ENCODE data around the gene DNAJB12. TPM values are rescaled to one million over a fixed set of nuclear protein-coding genes. Genes with fewer than 3 reads are reported as not detected.

The DNAJB12 gene
- total and polyA plus RNA-seq, 10 of the 15 experiments (the other 5 are each of a cell fraction or from before 2014, with no cell fraction given), result 4.6 to 31.6 (median 18.8) TPM

DNA sequence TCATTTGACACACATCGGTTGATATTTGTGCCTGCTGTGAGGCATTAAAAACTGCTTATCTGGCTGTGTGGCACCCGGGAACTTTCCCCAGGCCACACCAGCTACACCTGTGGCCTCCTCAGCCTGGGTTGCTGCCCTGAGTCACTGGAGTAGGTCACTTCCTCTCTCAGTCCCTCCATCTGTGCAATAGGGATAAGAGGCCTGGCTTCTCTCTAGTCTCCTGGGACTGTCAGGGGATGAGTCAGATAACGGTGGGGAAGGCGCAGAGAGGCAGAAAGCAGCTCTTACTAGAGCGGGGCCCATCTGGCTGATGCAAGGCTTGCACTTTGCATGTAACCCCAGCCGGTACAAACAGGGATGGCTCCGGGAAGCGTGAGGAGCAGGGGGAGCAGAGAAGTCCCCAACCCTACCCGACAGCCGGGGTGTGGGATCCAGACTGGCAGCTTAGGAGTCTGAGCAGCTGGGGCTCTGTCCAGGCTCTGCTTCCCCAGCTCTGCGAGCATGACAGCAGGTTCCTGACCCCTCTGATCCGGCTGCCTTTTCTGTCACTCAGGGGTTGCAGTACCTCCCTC, 34.0 kb downstream of the DNAJB12 start (continued):
- TF ChIP-seq, protein P1, sequence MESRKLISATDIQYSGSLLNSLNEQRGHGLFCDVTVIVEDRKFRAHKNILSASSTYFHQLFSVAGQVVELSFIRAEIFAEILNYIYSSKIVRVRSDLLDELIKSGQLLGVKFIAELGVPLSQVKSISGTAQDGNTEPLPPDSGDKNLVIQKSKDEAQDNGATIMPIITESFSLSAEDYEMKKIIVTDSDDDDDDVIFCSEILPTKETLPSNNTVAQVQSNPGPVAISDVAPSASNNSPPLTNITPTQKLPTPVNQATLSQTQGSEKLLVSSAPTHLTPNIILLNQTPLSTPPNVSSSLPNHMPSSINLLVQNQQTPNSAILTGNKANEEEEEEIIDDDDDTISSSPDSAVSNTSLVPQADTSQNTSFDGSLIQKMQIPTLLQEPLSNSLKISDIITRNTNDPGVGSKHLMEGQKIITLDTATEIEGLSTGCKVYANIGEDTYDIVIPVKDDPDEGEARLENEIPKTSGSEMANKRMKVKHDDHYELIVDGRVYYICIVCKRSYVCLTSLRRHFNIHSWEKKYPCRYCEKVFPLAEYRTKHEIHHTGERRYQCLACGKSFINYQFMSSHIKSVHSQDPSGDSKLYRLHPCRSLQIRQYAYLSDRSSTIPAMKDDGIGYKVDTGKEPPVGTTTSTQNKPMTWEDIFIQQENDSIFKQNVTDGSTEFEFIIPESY (IDR thresholded peaks at IDR 0.05), result 0 out of 2 replicates have a peak, but pooled peaks have one; percentile 44
- TF ChIP-seq BCL11A (IDR thresholded peaks at IDR 0.05; ENCODE audit: low read depth, low read length) (peak; percentile 79; the same call in 1 of the 2 replicates), TCF7 (IDR thresholded peaks at IDR 0.05; ENCODE audit: borderline replicate concordance) (no peak), SMC3 (IDR thresholded peaks at IDR 0.05; ENCODE audit: borderline replicate concordance, low read length) (peak; percentile 39; the same call in 1 of the 2 replicates), KAT2A (conservative IDR thresholded peaks at IDR 0.05; ENCODE audit: control insufficient read depth, low read depth, low read length) (no peak), ZNF207 (IDR thresholded peaks at IDR 0.05; ENCODE audit: borderline replicate concordance) (peak; percentile 68; the same call in 1 of the 2 replicates), WRNIP1 (IDR thresholded peaks at IDR 0.05; ENCODE audit: borderline replicate concordance, low read depth, low read length) (no peak), SP1 (IDR thresholded peaks at IDR 0.05; ENCODE audit: low read depth, low read length) (peak; percentile 68), CREM (IDR thresholded peaks at IDR 0.05; ENCODE audit: low read depth) (peak; percentile 90), IKZF2 (IDR thresholded peaks at IDR 0.05) (peak; percentile 98), EGR1 (IDR thresholded peaks at IDR 0.05; ENCODE audit: borderline replicate concordance in 1 of 2, low read depth in 2 of 2, low read length in 2 of 2) (0 out of 3 replicates have a peak, but pooled peaks of 1 of the 2 experiments have one; percentile 27), NBN (IDR thresholded peaks at IDR 0.05) (peak; percentile 92), PAX5 (IDR thresholded peaks at IDR 0.05; ENCODE audit: borderline replicate concordance, low read depth, low read length) (peak; percentile 70; the same call in 1 of the 2 replicates), RBBP5 (conservative IDR thresholded peaks at IDR 0.05) (no peak), POLR2AphosphoS2 (IDR thresholded peaks at IDR 0.05; ENCODE audit: low read depth, low read length) (peak; percentile 23; the same call in 1 of the 2 replicates), NFIC (IDR thresholded peaks at IDR 0.05; ENCODE audit: low read depth, low read length) (peak; percentile 86; the same call in 1 of the 2 replicates), ZNF24 (IDR thresholded peaks at IDR 0.05) (peak; percentile 43; the same call in 1 of the 2 replicates), MTA2 (IDR thresholded peaks at IDR 0.05; ENCODE audit: low read depth) (peak; percentile 62), SRF (IDR thresholded peaks at IDR 0.05; ENCODE audit: low read depth in 2 of 2, low read length in 2 of 2) (0 out of 4 replicates have a peak, but pooled peaks of 1 of the 2 experiments have one; percentile 14), YBX1 (IDR thresholded peaks at IDR 0.05) (0 out of 2 replicates have a peak, but pooled peaks have one; percentile 45), ZNF622 (IDR thresholded peaks at IDR 0.05) (no peak), POLR2A (IDR thresholded peaks at IDR 0.05; ENCODE audit: low read depth, low read length) (peak; percentile 88), MXI1 (IDR thresholded peaks at IDR 0.05; ENCODE audit: low read depth, low read length) (no peak), KLF5 (IDR thresholded peaks at IDR 0.05; ENCODE audit: partially characterized antibody) (no peak)
- TF ChIP-seq, protein P2, sequence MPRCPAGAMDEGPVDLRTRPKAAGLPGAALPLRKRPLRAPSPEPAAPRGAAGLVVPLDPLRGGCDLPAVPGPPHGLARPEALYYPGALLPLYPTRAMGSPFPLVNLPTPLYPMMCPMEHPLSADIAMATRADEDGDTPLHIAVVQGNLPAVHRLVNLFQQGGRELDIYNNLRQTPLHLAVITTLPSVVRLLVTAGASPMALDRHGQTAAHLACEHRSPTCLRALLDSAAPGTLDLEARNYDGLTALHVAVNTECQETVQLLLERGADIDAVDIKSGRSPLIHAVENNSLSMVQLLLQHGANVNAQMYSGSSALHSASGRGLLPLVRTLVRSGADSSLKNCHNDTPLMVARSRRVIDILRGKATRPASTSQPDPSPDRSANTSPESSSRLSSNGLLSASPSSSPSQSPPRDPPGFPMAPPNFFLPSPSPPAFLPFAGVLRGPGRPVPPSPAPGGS (IDR thresholded peaks at IDR 0.05; ENCODE audit: borderline replicate concordance, insufficient read depth, low read depth, low read length, poor library complexity, severe bottlenecking), result peak; percentile 86
- TF ChIP-seq, protein P3, sequence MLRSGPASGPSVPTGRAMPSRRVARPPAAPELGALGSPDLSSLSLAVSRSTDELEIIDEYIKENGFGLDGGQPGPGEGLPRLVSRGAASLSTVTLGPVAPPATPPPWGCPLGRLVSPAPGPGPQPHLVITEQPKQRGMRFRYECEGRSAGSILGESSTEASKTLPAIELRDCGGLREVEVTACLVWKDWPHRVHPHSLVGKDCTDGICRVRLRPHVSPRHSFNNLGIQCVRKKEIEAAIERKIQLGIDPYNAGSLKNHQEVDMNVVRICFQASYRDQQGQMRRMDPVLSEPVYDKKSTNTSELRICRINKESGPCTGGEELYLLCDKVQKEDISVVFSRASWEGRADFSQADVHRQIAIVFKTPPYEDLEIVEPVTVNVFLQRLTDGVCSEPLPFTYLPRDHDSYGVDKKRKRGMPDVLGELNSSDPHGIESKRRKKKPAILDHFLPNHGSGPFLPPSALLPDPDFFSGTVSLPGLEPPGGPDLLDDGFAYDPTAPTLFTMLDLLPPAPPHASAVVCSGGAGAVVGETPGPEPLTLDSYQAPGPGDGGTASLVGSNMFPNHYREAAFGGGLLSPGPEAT (IDR thresholded peaks at IDR 0.05; ENCODE audit: low read depth), result peak; percentile 77
- TF ChIP-seq, protein P4, sequence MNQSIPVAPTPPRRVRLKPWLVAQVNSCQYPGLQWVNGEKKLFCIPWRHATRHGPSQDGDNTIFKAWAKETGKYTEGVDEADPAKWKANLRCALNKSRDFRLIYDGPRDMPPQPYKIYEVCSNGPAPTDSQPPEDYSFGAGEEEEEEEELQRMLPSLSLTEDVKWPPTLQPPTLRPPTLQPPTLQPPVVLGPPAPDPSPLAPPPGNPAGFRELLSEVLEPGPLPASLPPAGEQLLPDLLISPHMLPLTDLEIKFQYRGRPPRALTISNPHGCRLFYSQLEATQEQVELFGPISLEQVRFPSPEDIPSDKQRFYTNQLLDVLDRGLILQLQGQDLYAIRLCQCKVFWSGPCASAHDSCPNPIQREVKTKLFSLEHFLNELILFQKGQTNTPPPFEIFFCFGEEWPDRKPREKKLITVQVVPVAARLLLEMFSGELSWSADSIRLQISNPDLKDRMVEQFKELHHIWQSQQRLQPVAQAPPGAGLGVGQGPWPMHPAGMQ (IDR thresholded peaks at IDR 0.05; ENCODE audit: borderline replicate concordance), result no peak

Data from GM12878 (cell line).